Stimulated activated CD8-positive, alpha-beta memory T cell treated with anti-CD3 and anti-CD28 coated beads, Interleukin-7, amount 100 ng/mL, for 4 hours (primary cell): ENCODE results near the gene FGF8.

ENCODE experiments used
- DNase-seq, 2 donors: peaks; one replicate each; pipeline ENCODE4 v3.0.0-alpha.2; 2020; ENCODE audit warnings: low read depth in 2 of 2

Gene FGF8

GRCh38 chr10:101732096-101732495 is 43.8 kb downstream of the FGF8 start:
- no peak for DNase-seq

DNA sequence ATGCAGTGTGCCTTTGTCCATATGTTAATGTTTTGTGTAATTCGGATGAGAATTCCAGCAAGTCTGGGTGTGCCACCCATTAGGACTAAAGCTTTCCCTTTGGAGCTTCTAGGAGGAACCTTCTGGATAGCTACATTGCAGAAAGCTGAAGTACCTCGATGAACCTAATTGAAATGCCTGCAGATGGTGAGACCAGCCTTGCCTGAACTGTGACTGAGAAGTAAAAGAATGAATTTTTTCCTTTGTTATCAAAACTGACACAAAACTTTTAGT is 49.9 kb downstream of the FGF8 start:
- no peak for DNase-seq

DNA sequence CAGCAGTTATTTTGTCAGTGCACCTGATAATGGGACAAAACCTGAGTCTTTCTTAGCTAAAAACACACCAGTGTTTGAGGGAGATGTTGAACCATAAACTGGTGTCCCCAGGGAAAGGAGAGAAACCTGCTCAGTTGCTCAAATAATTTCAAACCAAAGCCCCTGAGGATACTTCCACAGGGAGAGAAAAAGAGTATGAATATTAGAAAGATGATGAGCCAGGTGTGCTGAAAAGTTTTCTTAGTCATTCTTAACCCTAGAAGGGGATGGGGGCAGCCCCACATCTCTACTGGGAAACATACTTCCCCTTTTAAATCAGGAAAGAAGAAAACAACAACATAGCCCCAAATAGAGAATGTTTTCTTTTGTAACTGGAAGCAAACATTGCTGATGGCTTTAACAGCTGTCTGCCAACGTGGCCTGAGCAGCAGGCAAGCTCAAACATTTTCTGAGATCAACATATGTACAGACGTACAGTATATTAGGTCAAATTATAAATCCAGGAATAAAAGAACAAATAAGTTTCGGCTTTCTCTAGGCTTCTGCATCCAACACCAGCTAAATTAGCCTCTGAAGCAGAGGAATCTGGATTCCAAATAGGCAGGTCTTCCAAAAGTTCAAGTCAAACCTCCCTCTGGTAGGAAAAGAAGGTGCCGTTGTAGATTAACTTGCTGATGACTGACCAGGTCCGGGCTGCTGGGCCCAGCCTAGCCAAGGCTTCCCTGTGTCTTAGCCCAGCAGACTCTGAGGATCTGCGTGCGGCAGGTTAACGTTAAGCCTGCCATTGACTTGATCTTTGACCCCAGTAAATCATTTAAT is 50.4 kb downstream of the FGF8 start:
- no peak for DNase-seq

DNA sequence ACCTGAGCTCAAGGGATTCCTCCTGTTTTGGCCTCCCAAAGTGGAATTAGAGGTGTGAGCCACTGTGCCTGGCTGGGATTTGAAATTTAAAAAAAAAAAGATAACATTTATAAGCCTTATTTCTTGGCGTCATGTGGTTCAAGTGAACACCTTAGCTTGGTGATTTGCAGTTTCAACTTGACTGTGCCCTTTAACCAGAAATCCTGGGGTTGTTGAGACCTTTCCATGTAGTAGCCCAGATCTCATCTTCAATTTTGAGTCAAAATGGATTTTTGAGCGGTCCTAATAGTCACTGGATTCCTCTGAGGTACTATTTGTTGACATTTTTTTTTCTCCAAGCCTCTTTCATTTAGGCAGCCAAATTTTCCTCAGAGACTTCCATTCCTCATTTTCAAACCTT is 51.5 kb downstream of the FGF8 start:
- DNase-seq = no peak

DNA sequence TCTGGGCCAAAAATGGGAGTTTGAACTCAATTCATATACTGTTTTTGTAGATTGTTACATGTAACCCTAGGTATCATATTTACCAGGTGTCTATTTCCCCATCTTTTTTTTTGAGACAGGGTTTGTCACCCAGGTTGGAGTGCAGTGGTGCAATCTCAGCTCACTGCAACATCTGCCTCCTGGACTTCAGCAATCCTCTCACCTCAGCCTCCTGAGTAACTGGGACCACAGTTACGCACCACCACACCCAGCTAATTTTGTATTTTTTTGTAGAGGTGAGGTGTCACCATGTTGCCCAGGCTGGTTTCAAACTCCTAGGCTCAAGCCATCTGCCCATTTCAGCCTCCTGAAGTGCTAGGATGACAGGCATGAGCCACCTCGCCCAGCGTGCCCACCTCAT is 52.7 kb downstream of the FGF8 start:
- DNase-seq = no peak

GRCh38 chr10:101721806-101722205 is 54.1 kb downstream of the FGF8 start:
- DNase-seq = no peak

DNA sequence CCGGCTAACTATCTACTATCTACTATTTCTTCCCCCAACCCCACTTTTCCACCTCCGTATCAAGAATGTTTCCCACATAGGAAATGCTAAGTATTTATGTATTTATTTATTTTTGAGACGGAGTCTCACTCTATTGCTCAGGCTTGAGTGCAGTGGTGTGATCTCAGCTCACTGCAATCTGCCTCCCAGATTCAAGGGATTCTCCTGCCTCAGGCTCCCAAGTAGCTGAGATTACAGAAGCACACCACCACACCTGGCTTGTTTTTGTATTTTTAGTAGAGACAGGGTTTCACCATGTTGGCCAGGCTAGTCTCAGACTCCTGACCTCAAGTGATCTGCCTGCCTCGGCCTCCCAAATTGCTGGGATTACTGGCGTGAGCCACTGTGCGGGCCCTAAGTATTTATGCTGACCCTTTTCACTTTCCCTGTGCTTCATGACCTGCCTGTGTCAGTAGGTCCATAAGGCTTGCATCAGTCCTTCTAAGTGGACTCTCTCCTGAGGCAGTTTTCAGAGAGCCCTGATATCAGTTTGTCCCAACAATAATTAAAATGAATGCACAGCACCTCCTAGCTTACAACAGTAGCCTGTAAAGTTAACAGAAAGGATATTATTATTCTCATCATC is 55.2 kb downstream of the FGF8 start:
- no peak for DNase-seq
